ENCODE data around the gene PTPRM.

The PTPRM gene

GRCh38 chr18:8081267-8081666, 514.2 kb downstream of the PTPRM start:
- in situ Hi-C loops (cut with MboI; ENCODE audit: low sequenced_read_pairs) = no loop called here

GRCh38 chr18:8081872-8082553, 514.9 kb downstream of the PTPRM start:
- in situ Hi-C loops (cut with MboI; ENCODE audit: low sequenced_read_pairs) = no loop called here

- in situ Hi-C loops (cut with MboI; ENCODE audit: low sequenced_read_pairs) = no loop called here
These were observed 517.0 kb downstream of the PTPRM start for GRCh38 chr18:8084160-8084559.

GRCh38 chr18:8088626-8089025, 521.5 kb downstream of the PTPRM start:
- in situ Hi-C loops (cut with MboI; ENCODE audit: low sequenced_read_pairs) = no loop called here

- in situ Hi-C loops (cut with MboI; ENCODE audit: low sequenced_read_pairs) = no loop called here
These were observed 523.9 kb downstream of the PTPRM start for GRCh38 chr18:8091035-8091434.

- in situ Hi-C loops (cut with MboI; ENCODE audit: low sequenced_read_pairs) = no loop called here
These were observed 528.9 kb downstream of the PTPRM start for GRCh38 chr18:8095947-8096570.

GRCh38 chr18:8097399-8097798, 530.3 kb downstream of the PTPRM start:
- in situ Hi-C loops (cut with MboI; ENCODE audit: low sequenced_read_pairs) = no loop called here

- in situ Hi-C loops (cut with MboI; ENCODE audit: low sequenced_read_pairs) = no loop called here
These were observed 530.8 kb downstream of the PTPRM start for GRCh38 chr18:8097927-8098326.

GRCh38 chr18:8106603-8107002, 539.5 kb downstream of the PTPRM start:
- in situ Hi-C loops (cut with MboI; ENCODE audit: low sequenced_read_pairs) = no loop called here

GRCh38 chr18:8107426-8107825, 540.3 kb downstream of the PTPRM start:
- in situ Hi-C loops (cut with MboI; ENCODE audit: low sequenced_read_pairs) = no loop called here

- in situ Hi-C loops (cut with MboI; ENCODE audit: low sequenced_read_pairs) = no loop called here
These were observed 547.4 kb downstream of the PTPRM start for GRCh38 chr18:8114480-8114879.

- in situ Hi-C loops (cut with MboI; ENCODE audit: low sequenced_read_pairs) = no loop called here
These were observed 549.4 kb downstream of the PTPRM start for GRCh38 chr18:8116341-8117005.

- in situ Hi-C loops (cut with MboI; ENCODE audit: low sequenced_read_pairs) = no loop called here
These were observed 549.9 kb downstream of the PTPRM start for GRCh38 chr18:8117006-8117371.

GRCh38 chr18:8121101-8121500, 554.0 kb downstream of the PTPRM start:
- in situ Hi-C loops (cut with MboI; ENCODE audit: low sequenced_read_pairs) = no loop called here

GRCh38 chr18:8121942-8122480, 554.9 kb downstream of the PTPRM start:
- in situ Hi-C loops (cut with MboI; ENCODE audit: low sequenced_read_pairs) = no loop called here

GRCh38 chr18:8124232-8125146, 557.4 kb downstream of the PTPRM start:
- in situ Hi-C loops (cut with MboI; ENCODE audit: low sequenced_read_pairs) = no loop called here

- in situ Hi-C loops (cut with MboI; ENCODE audit: low sequenced_read_pairs) = no loop called here
These were observed 563.0 kb downstream of the PTPRM start for GRCh38 chr18:8130096-8130495.

GRCh38 chr18:8133032-8133431, 565.9 kb downstream of the PTPRM start:
- in situ Hi-C loops (cut with MboI; ENCODE audit: low sequenced_read_pairs) = no loop called here

GRCh38 chr18:8133888-8134287, 566.8 kb downstream of the PTPRM start:
- in situ Hi-C loops (cut with MboI; ENCODE audit: low sequenced_read_pairs) = no loop called here

GRCh38 chr18:8139127-8139527, 572.0 kb downstream of the PTPRM start:
- in situ Hi-C loops (cut with MboI; ENCODE audit: low sequenced_read_pairs) = no loop called here

GRCh38 chr18:8139891-8140406, 572.8 kb downstream of the PTPRM start:
- in situ Hi-C loops (cut with MboI; ENCODE audit: low sequenced_read_pairs) = no loop called here

Data from HL-60/S4 (cell line).